HL-60/S4 (cell line): Measurements from ENCODE around the gene HTT.

Experiments
- in situ Hi-C: fragments of 300-500 bp; cut with MboI; formaldehyde crosslinking; loops from 2 replicates; pipeline ENCODE4 v1.14.3; 2022; ENCODE audit warnings: low sequenced_read_pairs

The HTT gene

GRCh38 chr4:3074078-3074845 is at the start of gene HTT, which contains the start of gene HTT-AS:
Gene HTT (plus strand): TSS chr4:3074681. CDS start chr4:3074826, 145 bp downstream.
Gene HTT-AS (minus strand): TSS chr4:3074538.
- in situ Hi-C loops = no loop called here

GRCh38 chr4:3025881-3026280 is 48.6 kb upstream of the HTT start:
- in situ Hi-C loops = no loop called here

- in situ Hi-C loops = no loop called here
Measured at GRCh38 chr4:3026540-3026939, 47.9 kb upstream of the HTT start.

- in situ Hi-C loops = no loop called here
Measured at GRCh38 chr4:3029464-3029863, 45.0 kb upstream of the HTT start.

- in situ Hi-C loops = no loop called here
Measured at GRCh38 chr4:3030566-3031356, 43.7 kb upstream of the HTT start.

GRCh38 chr4:3031357-3032082 is 43.0 kb upstream of the HTT start:
- in situ Hi-C loops = no loop called here

GRCh38 chr4:3034231-3034630 is 40.2 kb upstream of the HTT start:
- in situ Hi-C loops = no loop called here

- in situ Hi-C loops = no loop called here
Measured at GRCh38 chr4:3035249-3035648, 39.2 kb upstream of the HTT start.

GRCh38 chr4:3035674-3036073 is 38.8 kb upstream of the HTT start:
- in situ Hi-C loops = no loop called here

- in situ Hi-C loops = no loop called here
Measured at GRCh38 chr4:3036131-3036952, 38.1 kb upstream of the HTT start.

- in situ Hi-C loops = no loop called here
Measured at GRCh38 chr4:3037957-3038461, 36.5 kb upstream of the HTT start.

- in situ Hi-C loops = no loop called here
Measured at GRCh38 chr4:3039706-3040366, 34.6 kb upstream of the HTT start.

- in situ Hi-C loops = no loop called here
Measured at GRCh38 chr4:3040452-3041191, 33.9 kb upstream of the HTT start.

- in situ Hi-C loops = no loop called here
Measured at GRCh38 chr4:3041192-3042142, 33.0 kb upstream of the HTT start.

GRCh38 chr4:3042226-3042625 is 32.3 kb upstream of the HTT start:
- in situ Hi-C loops = no loop called here

GRCh38 chr4:3043282-3044020 is 31.0 kb upstream of the HTT start:
- in situ Hi-C loops = no loop called here
